Panc1 (cell line): Measurements from ENCODE around the gene PARD3. TPM values are rescaled to one million over a fixed set of nuclear protein-coding genes. Genes with fewer than 3 reads are reported as not detected.
"Not testable (repeated sequence)": the region's sequence is repeated elsewhere in the genome, so short reads cannot be mapped to it uniquely, and the experiment has no call there.

Experiments used
- ATAC-seq: fragments of 200-7000 bp; cut with Tn5 transposase; 2 replicates; pipeline ENCODE4 v1.9.1; 2020; ENCODE audit warnings: mild to moderate bottlenecking, moderate library complexity
- BruUV-seq: library from RNA; stranded (reverse); fragments of 400-500 nt; replicated peaks from 2 replicates; lab custom pipeline; 2021; lab: Mats Ljungman, UMichigan
- CTCF ChIA-PET: fragments of 300-600 bp; sonication (Branson Sonifier 250); formaldehyde crosslinking; loops from one replicate; lab custom pipeline; 2022; ENCODE audit warnings: antibody characterized with exemption; lab: Charles Lee
- POLR2A ChIA-PET: fragments of 300-600 bp; sonication (Branson Sonifier 250); formaldehyde crosslinking; loops from one replicate; lab custom pipeline; 2022; ENCODE audit warnings: antibody characterized with exemption; lab: Charles Lee
- DNase-seq: peaks from one replicate; pipeline ENCODE4 v3.0.0-alpha.2; 2010; ENCODE audit warnings: low read depth, low spot score
- H3K27ac ChIP-seq: 2 replicates; pipeline ENCODE4 v1.5.1; 2011; ENCODE audit warnings: mild to moderate bottlenecking, low read length, inconsistent platforms
- H3K27me3 ChIP-seq: fragments of 200-500 bp; sonication (Bioruptor generic); 2 replicates; pipeline ENCODE4 v1.6.0; 2014; ENCODE audit warnings: low read length, inconsistent platforms; ENCODE audit not compliant: control insufficient read depth, insufficient read depth
- H3K36me3 ChIP-seq: fragments of 200-500 bp; sonication (Bioruptor generic); 2 replicates; pipeline ENCODE4 v1.5.1; 2014; ENCODE audit warnings: inconsistent platforms, mild to moderate bottlenecking, low read length, moderate library complexity; ENCODE audit not compliant: control insufficient read depth, insufficient read depth
- H3K4me1 ChIP-seq: 2 replicates; pipeline ENCODE4 v1.5.1; 2011; ENCODE audit warnings: inconsistent platforms, mild to moderate bottlenecking, low read length, moderate library complexity; ENCODE audit not compliant: control insufficient read depth, insufficient read depth
- H3K4me3 ChIP-seq, 2 experiments: 2 replicates each; pipeline ENCODE4 v1.5.1; 2011 to 2012; ENCODE audit warnings: low read depth in 2 of 2, low read length in 2 of 2, mild to moderate bottlenecking in 2 of 2, inconsistent platforms in 1 of 2, moderate library complexity in 1 of 2
- H3K9me3 ChIP-seq: fragments of 200-500 bp; sonication (Bioruptor generic); 2 replicates; pipeline ENCODE4 v1.5.1; 2014; ENCODE audit warnings: low read depth, mild to moderate bottlenecking, inconsistent platforms, low read length, moderate library complexity; ENCODE audit not compliant: control insufficient read depth, insufficient read depth
- CTCF ChIP-seq: fragments of 450-650 bp; IDR thresholded peaks from 2 replicates; pipeline ENCODE4 v1.5.1; 2017; ENCODE audit warnings: mild to moderate bottlenecking
- POLR2AphosphoS5 ChIP-seq: IDR thresholded peaks from 2 replicates; pipeline ENCODE4 v1.6.1; 2012; ENCODE audit warnings: mild to moderate bottlenecking, low read depth, low read length, moderate library complexity
- REST ChIP-seq, 2 experiments: IDR thresholded peaks; 2 replicates each; pipeline ENCODE4 v1.6.1; 2011 to 2012; ENCODE audit warnings: low read depth in 2 of 2, control low read depth in 1 of 2, low read length in 1 of 2, mild to moderate bottlenecking in 1 of 2, moderate library complexity in 1 of 2; ENCODE audit not compliant: insufficient read depth in 1 of 2
- SIN3A ChIP-seq: IDR thresholded peaks from 2 replicates; pipeline ENCODE4 v1.6.1; 2012; ENCODE audit warnings: low read depth, mild to moderate bottlenecking, low read length, moderate library complexity, borderline replicate concordance; ENCODE audit not compliant: insufficient read depth
- TCF7L2 ChIP-seq: IDR thresholded peaks from 2 replicates; pipeline ENCODE4 v1.6.1; 2011; ENCODE audit warnings: mild to moderate bottlenecking, low read depth, low read length, inconsistent platforms
- in situ Hi-C: cut with HindIII; loops from 2 replicates; pipeline ENCODE4 v1.10.0; 2016; ENCODE audit warnings: low sequenced_read_pairs, low pct_unique_long_range_greater_than_20kb
- intact Hi-C: fragments of 100-400 bp; cut with micrococcal nuclease; formaldehyde crosslinking; loops from one replicate; pipeline ENCODE4 v1.10.0; 2022; ENCODE audit not compliant: unreplicated experiment
- total RNA-seq: library from RNA; stranded (reverse); gene quantifications from one replicate; pipeline ENCODE4 v1.2.1, GENCODE V29; 2021; ENCODE audit not compliant: unreplicated experiment

The PARD3 gene
- total RNA-seq, 1 experiment from 2014 or later: 29.8 TPM

- ChIA-PET CTCF (no interaction called here), POLR2A (no interaction called here)
- Histone ChIP-seq H3K27ac (no peak overlapping the region), H3K9me3 (no peaks in the 10 kb centered on the region), H3K4me1 (no peaks in the 10 kb centered on the region; the same call in 1 of the 2 replicates), H3K4me3 (no peak overlapping the region), H3K27me3 (no peaks in the 10 kb centered on the region), H3K36me3 (no peaks in the 10 kb centered on the region)
- intact Hi-C loops: no loop called here
- no TSS peak for BruUV-seq
- ATAC-seq (no peak), DNase-seq (no peak)
- in situ Hi-C loops: no loop called here
- no peak for TF ChIP-seq POLR2AphosphoS5
- TF ChIP-seq REST (IDR thresholded peaks at IDR 0.05; ENCODE audit: insufficient read depth in 1 of 2, low read depth in 2 of 2, low read length in 1 of 2): no peak
- no peak for TF ChIP-seq CTCF
- TF ChIP-seq TCF7L2: no peak
- no peak for TF ChIP-seq SIN3A
Measured at GRCh38 chr10:34274906-34275305, 540.2 kb downstream of the PARD3 start.

- in situ Hi-C loops: no loop called here
- ATAC-seq: no peak
- Histone ChIP-seq H3K36me3 (no peaks in the 10 kb centered on the region), H3K27me3 (no peaks in the 10 kb centered on the region), H3K4me1 (no peaks in the 10 kb centered on the region), H3K27ac (no peak overlapping the region), H3K4me3 (no peak overlapping the region), H3K9me3 (no peaks in the 10 kb centered on the region)
- POLR2A ChIA-PET: no interaction called here
- no peak for TF ChIP-seq POLR2AphosphoS5
- no TSS peak for BruUV-seq
- CTCF ChIA-PET: no interaction called here
- intact Hi-C loops: no loop called here
- DNase-seq: no peak
Measured at GRCh38 chr10:34273340-34273739, 541.8 kb downstream of the PARD3 start.

GRCh38 chr10:34272316-34272715 is 542.8 kb downstream of the PARD3 start:
- ChIA-PET CTCF (no interaction called here), POLR2A (no interaction called here)
- Histone ChIP-seq H3K36me3 (no peaks in the 10 kb centered on the region), H3K9me3 (no peaks in the 10 kb centered on the region), H3K27ac (no peak overlapping the region), H3K4me3 (no peak overlapping the region), H3K4me1 (no peaks in the 10 kb centered on the region), H3K27me3 (no peaks in the 10 kb centered on the region)
- in situ Hi-C loops: no loop called here
- intact Hi-C loops: no loop called here
- TF ChIP-seq TCF7L2 (no peak), REST (IDR thresholded peaks at IDR 0.05; ENCODE audit: insufficient read depth in 1 of 2, low read depth in 2 of 2, low read length in 1 of 2) (no peak), POLR2AphosphoS5 (no peak), CTCF (no peak), SIN3A (no peak)
- BruUV-seq: no TSS peak
- no peak for ATAC-seq
- DNase-seq: no peak

GRCh38 chr10:34268410-34268809 is 546.7 kb downstream of the PARD3 start:
- intact Hi-C loops, H3K27me3 ChIP-seq, POLR2A ChIA-PET: not testable (repeated sequence)

More at GRCh38 chr10:34268410-34268809, 546.7 kb downstream of the PARD3 start:
- DNase-seq, H3K36me3 ChIP-seq, BruUV-seq, ATAC-seq, H3K4me3 ChIP-seq, H3K4me1 ChIP-seq, H3K27ac ChIP-seq, CTCF ChIA-PET, in situ Hi-C loops, H3K9me3 ChIP-seq: not testable (repeated sequence)
